Measurements from ENCODE around the gene CDH4.

DNA sequence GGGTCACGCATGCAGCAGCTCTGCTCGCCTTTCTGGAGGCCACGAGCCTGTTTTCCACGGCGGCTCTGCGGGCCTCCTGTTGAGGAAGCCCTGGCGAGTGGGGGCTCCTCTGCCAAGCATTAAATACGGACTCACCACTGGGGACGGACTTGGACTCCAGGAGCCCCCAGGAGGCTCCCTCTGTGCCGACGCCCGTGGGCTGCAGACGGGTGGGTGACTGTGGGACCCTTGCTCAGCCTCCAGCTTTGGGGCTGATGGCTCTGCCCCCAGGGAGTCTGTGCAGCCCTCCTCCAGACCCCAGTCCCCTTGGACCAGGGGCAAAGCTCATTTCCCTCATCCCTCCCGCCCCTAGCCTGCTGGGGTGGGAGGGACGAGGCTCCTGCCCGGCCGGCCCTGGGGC is 577.5 kb downstream of the CDH4 start:
- no peak for TF ChIP-seq EZH2 (IDR thresholded peaks at IDR 0.05; ENCODE audit: borderline replicate concordance, insufficient read depth, low read depth, low read length, poor library complexity, severe bottlenecking)
- TF ChIP-seq, protein P1, sequence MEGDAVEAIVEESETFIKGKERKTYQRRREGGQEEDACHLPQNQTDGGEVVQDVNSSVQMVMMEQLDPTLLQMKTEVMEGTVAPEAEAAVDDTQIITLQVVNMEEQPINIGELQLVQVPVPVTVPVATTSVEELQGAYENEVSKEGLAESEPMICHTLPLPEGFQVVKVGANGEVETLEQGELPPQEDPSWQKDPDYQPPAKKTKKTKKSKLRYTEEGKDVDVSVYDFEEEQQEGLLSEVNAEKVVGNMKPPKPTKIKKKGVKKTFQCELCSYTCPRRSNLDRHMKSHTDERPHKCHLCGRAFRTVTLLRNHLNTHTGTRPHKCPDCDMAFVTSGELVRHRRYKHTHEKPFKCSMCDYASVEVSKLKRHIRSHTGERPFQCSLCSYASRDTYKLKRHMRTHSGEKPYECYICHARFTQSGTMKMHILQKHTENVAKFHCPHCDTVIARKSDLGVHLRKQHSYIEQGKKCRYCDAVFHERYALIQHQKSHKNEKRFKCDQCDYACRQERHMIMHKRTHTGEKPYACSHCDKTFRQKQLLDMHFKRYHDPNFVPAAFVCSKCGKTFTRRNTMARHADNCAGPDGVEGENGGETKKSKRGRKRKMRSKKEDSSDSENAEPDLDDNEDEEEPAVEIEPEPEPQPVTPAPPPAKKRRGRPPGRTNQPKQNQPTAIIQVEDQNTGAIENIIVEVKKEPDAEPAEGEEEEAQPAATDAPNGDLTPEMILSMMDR (IDR thresholded peaks at IDR 0.05) = no peak

All from B cell (primary cell).